NB4 (cell line): ENCODE data around the gene SIN3B.

Experiments
- DNase-seq: peaks from one replicate; pipeline ENCODE4 v3.0.0; 2010; ENCODE audit warnings: low read depth
- H3K4me3 ChIP-seq: one replicate; pipeline ENCODE4 v1.5.1; 2011; ENCODE audit warnings: mild to moderate bottlenecking, low read depth, low read length, moderate library complexity
- CTCF ChIP-seq: IDR thresholded peaks from one replicate; pipeline ENCODE4 v1.5.1; 2012; ENCODE audit warnings: low read depth, low read length
- MAX ChIP-seq: IDR thresholded peaks from 2 replicates; pipeline ENCODE4 v1.6.1; 2011; ENCODE audit warnings: low read depth, low read length
- MYC ChIP-seq: IDR thresholded peaks from 2 replicates; pipeline ENCODE4 v1.6.1; 2011; ENCODE audit warnings: low read depth, low read length
- POLR2A ChIP-seq: IDR thresholded peaks from 2 replicates; pipeline ENCODE4 v1.6.1; 2011; ENCODE audit warnings: mild to moderate bottlenecking; ENCODE audit not compliant: insufficient read length; ENCODE audit errors: extremely low read depth

The SIN3B gene

GRCh38 chr19:16917401-16917800, 88.2 kb downstream of the SIN3B start:
- no peak for DNase-seq
- TF ChIP-seq MYC (no peak), MAX (no peak), CTCF (no peak), POLR2A (no peak)

GRCh38 chr19:16919496-16919895, 90.3 kb downstream of the SIN3B start:
- no peak for TF ChIP-seq MAX
- TF ChIP-seq MYC, result no peak
- no peak for TF ChIP-seq POLR2A
- TF ChIP-seq CTCF, result no peak
- no peak for DNase-seq
- H3K4me3 ChIP-seq, result no peak overlapping the region

More at GRCh38 chr19:16917401-16917800, 88.2 kb downstream of the SIN3B start:
- H3K4me3 ChIP-seq, result no peak overlapping the region

GRCh38 chr19:16920816-16921529, 91.8 kb downstream of the SIN3B start:
- no peak overlapping the region for H3K4me3 ChIP-seq
- TF ChIP-seq MYC, result no peak
- no peak for TF ChIP-seq CTCF
- TF ChIP-seq MAX, result no peak
- TF ChIP-seq POLR2A, result no peak
- DNase-seq, result peak; percentile 57

- no peak for TF ChIP-seq POLR2A
- TF ChIP-seq MAX, result no peak
- no peak for TF ChIP-seq CTCF
- TF ChIP-seq MYC, result no peak
- H3K4me3 ChIP-seq, result no peak overlapping the region
- DNase-seq, result peak; percentile 20
Observed at GRCh38 chr19:16921766-16922591, 92.8 kb downstream of the SIN3B start.

- H3K4me3 ChIP-seq, result no peak overlapping the region
- DNase-seq, result no peak
- TF ChIP-seq MYC (no peak), POLR2A (no peak), CTCF (no peak), MAX (no peak)
Observed at GRCh38 chr19:16922592-16922934, 93.4 kb downstream of the SIN3B start.
